Colonic mucosa (tissue), 4 donors: ENCODE data around the gene WDR19. TPM values are rescaled to one million over a fixed set of nuclear protein-coding genes. Genes with fewer than 3 reads are reported as not detected.

Experiments used
- DNase-seq: peaks from one replicate; pipeline ENCODE4 v3.0.0-alpha.2; 2020
- H3K27ac ChIP-seq: fragments of 200-600 bp; one replicate; pipeline ENCODE4 v1.8.0; 2021
- H3K27me3 ChIP-seq: fragments of 200-600 bp; one replicate; pipeline ENCODE4 v1.8.0; 2021
- H3K36me3 ChIP-seq: fragments of 200-600 bp; one replicate; pipeline ENCODE4 v1.8.0; 2021
- H3K4me1 ChIP-seq: fragments of 200-600 bp; one replicate; pipeline ENCODE4 v1.8.0; 2021; ENCODE audit warnings: mild to moderate bottlenecking
- H3K4me3 ChIP-seq: fragments of 200-600 bp; one replicate; pipeline ENCODE4 v1.8.0; 2021
- H3K9ac ChIP-seq, 2 donors: one replicate each; pipeline ENCODE4 v1.7.0; 2013; ENCODE audit warnings: control low read depth in 2 of 2, low read depth in 2 of 2, low read length in 2 of 2
- H3K9me3 ChIP-seq: fragments of 200-600 bp; one replicate; pipeline ENCODE4 v1.8.0; 2021
- CTCF ChIP-seq: fragments of 200-600 bp; IDR thresholded peaks from one replicate; pipeline ENCODE4 v1.8.0; 2022; ENCODE audit warnings: antibody characterized with exemption, mild to moderate bottlenecking
- intact Hi-C: fragments of 100-400 bp; cut with DNase I; formaldehyde crosslinking; loops from one replicate; pipeline ENCODE4 v1.14.1; 2022
- total RNA-seq, 2 donors: library from RNA; stranded (reverse); fragmentation: NEBNext Ultra II Directional in 1 of 2; extraction: Animal tissue kit (Norgen Biotek cat#: 25700) in 1 of 2; gene quantifications; one replicate each; pipeline ENCODE4 v1.2.1, GENCODE V29; 2021
- donor health status: healthy.
- donor health status: DM: no; HTN: no; CAD: no.
- donor health status: DM: no; HTN: no; CAD: no.

WDR19 gene
- total RNA-seq, 2 donors from 2014 or later: 8.1 to 11.7 TPM

DNA sequence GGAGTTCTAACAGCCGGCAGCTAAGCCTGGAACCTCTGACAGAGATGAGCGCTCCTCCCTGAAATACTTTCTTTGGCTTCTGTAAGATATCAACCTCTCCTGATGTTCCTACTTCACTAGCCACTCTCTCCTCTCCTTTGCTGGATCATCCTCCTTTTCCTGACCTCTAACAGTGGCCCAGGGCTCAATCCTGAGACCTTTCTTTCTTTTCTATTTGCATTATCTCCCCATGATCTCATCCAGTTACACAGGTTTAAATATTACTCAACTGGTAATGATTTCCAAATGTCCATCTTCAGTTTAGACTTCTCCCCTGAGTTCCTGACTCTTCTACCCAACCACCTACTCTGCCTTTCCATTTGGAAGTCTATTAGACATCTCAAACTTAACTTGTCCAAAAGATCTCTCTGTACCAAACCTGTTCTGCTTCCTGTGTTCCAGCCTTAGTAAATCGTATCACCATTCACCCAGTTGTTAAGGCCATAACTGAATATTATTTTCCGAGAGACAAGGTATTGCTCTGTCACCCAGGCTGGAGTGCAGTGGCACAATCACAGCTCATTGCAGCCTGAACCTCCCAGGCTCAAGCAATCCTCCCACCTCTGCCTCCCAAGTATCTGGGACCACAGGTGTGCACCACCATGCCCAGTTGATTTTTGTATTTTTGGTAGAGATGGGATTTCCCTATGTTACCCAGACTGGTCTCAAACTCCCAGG lies 142.7 kb downstream of the WDR19 start:
- Histone ChIP-seq H3K4me3 (no peak overlapping the region), H3K27me3 (no peaks in the 10 kb centered on the region), H3K9me3 (no peaks in the 10 kb centered on the region), H3K36me3 (no peaks in the 10 kb centered on the region), H3K4me1 (no peaks in the 10 kb centered on the region), H3K27ac (no peak overlapping the region), H3K9ac (no peak overlapping the region)
- intact Hi-C loops: no loop called here
- no peak for DNase-seq
- no peak for TF ChIP-seq CTCF

DNA sequence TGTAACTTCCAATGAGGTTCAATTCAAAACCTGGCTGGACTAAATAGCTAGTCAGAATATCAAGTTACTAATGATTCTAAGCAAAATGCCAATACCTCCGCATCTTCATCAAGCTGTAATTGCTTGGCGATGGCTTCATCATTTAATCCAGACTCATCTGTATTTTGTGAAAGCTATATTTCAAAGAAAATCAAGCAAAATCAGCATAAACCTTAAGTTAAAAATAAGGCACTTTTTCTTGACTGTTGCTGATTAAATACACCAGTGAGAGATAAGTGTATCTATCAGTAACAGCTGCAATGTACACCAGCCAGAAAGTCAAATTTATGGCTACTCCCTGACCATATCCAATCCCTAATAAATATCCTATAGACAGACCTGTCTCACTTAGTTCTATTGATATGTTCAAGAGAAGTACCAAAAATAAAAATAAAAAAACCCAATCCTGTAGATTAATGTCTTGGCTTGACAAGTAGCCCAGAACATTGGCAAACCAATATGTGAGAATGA lies 144.2 kb downstream of the WDR19 start:
- Histone ChIP-seq H3K9me3 (no peaks in the 10 kb centered on the region), H3K4me3 (no peak overlapping the region), H3K9ac (no peak overlapping the region), H3K27ac (no peak overlapping the region), H3K27me3 (no peaks in the 10 kb centered on the region), H3K36me3 (no peaks in the 10 kb centered on the region), H3K4me1 (no peaks in the 10 kb centered on the region)
- intact Hi-C loops: no loop called here
- no peak for DNase-seq
- TF ChIP-seq CTCF: no peak

DNA sequence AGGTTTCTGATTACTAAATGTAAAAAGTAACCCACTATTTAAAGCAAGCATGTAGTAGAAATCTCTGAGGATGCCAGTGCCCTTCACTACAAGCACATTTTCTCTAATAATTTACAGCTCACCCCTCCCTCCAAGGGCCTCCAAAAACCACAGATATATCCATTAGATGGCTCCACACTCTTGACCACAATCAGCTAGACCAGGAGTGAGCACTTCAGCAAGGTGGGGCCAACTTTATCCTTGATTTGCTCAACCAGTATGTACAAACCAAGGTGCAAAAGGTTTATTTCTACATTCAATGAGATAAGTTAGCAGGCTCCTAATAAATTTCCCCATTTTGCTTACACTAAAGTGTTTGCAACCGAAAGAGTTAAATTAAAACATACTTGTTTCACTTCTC lies 148.0 kb downstream of the WDR19 start:
- TF ChIP-seq CTCF: no peak
- Histone ChIP-seq H3K9ac (no peak overlapping the region), H3K4me1 (no peaks in the 10 kb centered on the region), H3K27me3 (no peaks in the 10 kb centered on the region), H3K27ac (no peak overlapping the region), H3K4me3 (no peak overlapping the region), H3K9me3 (no peaks in the 10 kb centered on the region), H3K36me3 (no peaks in the 10 kb centered on the region)
- intact Hi-C loops: no loop called here
- no peak for DNase-seq

- no peaks in the 10 kb centered on the region for H3K9me3 ChIP-seq
- no peak for TF ChIP-seq CTCF
- no peak for DNase-seq
- H3K4me1 ChIP-seq: no peaks in the 10 kb centered on the region
- no peaks in the 10 kb centered on the region for H3K27me3 ChIP-seq
- H3K4me3 ChIP-seq: no peak overlapping the region
- no peaks in the 10 kb centered on the region for H3K36me3 ChIP-seq
- H3K27ac ChIP-seq: no peak overlapping the region
- H3K9ac ChIP-seq: no peak overlapping the region
- intact Hi-C loops: no loop called here
Measured at GRCh38 chr4:39331191-39331590, 148.9 kb downstream of the WDR19 start.

Other genes with a start within 250 kb of the WDR19 start
- gene TMEM156, start 150.1 kb upstream of the WDR19 start, total RNA-seq: under 1 TPM in 1 of 2 donors, not detected in 1; 0.77 TPM
- 10 to 100 TPM in 1 of 2 donors, 1 to 10 TPM in 1; 2.6 to 19.1 TPM for gene KLHL5, start 120.3 kb upstream of the WDR19 start, total RNA-seq
- gene RFC1, start 183.8 kb downstream of the WDR19 start, total RNA-seq: 10 to 100 TPM; 28.2 to 28.7 TPM
- under 1 TPM; 0.40 to 0.64 TPM for gene KLB, start 224.4 kb downstream of the WDR19 start, total RNA-seq